DMS79 (cell line): Measurements from ENCODE around the gene TRIM66.

Experiments
- DNase-seq: peaks from one replicate; lab custom pipeline; 2025; lab: John Stamatoyannopoulos, UW

Gene TRIM66

DNA sequence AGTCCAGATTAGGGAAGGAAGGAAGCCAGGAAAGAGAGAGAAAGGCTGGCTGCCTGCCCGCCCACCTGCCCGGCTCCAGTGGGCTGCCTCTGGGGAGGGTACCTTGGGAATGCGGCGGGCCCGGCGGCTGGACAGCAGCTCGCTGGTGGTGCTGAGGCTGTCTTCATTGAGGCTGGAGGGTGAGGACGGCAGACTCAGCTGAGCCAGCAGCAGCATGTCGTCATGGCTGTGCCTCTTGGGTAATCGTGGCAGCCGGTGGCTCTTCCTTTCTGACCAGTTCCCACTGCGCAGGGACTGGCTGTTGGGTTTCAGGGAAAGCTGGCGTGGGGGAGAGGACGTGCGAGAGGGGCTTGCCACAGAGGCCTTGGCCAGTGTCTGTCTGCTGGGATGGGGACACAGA is 33.0 kb upstream of the TRIM66 start:
- no peak for DNase-seq

DNA sequence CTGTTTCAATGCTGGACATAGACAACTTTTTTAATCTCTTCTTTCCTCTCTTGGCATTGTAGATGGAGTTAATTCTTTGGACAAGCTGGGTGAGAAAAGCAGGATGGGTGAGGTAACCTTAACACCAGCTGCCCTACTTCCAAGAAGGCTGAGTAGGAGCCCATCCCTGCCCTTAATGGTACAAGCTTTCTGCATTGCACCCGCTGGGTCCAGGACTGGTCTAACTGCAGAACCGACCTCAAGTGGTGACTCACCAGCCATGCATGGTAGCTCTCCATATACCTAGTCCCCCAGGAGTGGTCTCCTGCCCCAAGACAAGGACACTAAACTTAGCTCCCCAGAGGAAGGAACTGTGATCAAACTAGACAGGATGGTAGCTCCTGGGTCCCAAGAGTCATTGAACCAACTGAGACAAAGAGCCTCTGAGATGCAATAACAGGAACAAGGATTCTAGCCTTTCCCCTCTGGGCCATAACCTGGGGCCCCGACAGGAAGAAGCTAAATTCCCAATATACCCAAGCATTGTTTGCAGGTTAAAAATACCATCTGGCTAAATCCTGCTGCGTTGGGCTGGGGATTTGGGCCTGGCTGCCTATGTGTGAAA is 32.3 kb upstream of the TRIM66 start:
- no peak for DNase-seq

- no peak for DNase-seq
Measured at GRCh38 chr11:8713760-8714454, 31.4 kb upstream of the TRIM66 start.

DNA sequence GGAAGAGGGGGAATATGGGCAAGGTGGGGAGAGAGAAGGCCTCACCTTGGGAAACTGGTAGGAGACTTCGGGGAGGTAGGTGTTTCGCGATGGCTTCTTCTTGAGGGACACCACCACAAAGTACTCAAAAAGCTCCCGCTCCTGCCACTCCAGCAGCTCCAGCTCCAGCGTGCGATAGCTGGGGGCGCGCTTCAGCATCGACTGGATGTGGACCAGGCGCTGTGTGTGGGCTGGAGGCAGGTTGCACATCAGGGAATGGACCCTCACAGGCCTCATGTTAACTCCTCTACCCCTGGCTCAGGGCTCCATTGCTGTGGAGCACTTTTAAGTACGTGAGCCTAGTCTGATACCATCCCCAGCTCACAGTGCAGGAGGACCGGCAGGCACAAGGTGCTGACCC is 30.0 kb upstream of the TRIM66 start:
- DNase-seq = no peak

DNA sequence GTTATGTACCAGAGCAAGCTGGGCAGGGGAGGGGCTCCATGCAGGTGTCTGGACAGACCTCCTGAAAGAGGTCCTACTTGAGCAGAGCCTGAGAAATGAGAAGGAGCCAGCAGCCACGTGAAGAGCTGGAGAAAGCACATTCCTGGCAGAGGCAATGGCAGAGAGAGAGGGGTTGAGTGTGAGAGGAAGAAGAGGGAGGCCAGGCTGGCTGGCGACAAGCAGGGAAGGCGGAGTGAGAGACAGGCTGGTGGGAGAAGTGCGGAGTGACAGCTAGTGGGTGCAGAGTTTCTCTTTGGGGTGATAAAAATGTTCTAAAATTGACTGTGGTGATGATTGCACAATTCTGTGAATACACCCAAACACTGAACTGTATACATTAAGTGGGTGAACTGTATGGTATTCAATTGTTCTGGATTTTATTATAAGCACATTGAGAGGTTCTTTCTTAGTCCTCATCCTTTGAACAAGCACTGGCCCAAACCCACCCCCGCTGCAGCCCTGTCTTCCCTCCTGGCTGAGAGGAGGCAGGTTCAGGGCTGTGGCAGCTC is 29.5 kb upstream of the TRIM66 start:
- no peak for DNase-seq

- DNase-seq = no peak
Measured at GRCh38 chr11:8709777-8710176, 27.3 kb upstream of the TRIM66 start.

DNA sequence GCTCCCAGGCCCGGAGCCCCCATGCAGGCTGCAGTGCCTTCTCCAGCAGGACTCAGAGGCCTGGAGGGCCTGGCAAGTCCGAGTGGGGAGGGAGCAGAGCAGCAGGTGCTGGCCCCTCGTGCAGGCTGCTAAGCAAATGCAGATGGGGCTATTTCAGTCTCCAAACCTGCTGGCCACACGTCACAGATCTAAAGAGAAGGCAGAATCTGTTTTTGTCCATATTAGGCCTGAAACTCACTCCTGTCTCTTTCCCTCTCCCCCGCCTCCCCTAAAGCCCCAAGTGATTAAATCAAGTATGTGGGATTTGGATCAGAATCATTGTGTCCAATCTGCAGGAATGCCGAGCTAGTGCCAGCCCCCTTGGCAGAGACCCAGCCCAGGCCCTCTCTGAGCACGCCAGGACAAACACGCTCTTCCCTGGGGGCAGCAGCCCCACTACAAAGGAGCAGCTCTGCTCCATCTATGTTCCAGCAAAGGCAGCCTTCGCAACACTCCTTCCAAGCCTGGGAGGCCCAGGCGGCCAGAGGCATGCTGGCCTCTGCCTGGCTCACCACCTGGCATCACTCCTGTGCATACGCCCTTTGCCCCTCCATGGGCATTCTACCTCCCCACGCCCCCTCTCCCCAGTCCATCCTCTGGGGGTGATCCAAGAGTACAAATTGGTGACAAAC is 26.7 kb upstream of the TRIM66 start:
- no peak for DNase-seq

DNA sequence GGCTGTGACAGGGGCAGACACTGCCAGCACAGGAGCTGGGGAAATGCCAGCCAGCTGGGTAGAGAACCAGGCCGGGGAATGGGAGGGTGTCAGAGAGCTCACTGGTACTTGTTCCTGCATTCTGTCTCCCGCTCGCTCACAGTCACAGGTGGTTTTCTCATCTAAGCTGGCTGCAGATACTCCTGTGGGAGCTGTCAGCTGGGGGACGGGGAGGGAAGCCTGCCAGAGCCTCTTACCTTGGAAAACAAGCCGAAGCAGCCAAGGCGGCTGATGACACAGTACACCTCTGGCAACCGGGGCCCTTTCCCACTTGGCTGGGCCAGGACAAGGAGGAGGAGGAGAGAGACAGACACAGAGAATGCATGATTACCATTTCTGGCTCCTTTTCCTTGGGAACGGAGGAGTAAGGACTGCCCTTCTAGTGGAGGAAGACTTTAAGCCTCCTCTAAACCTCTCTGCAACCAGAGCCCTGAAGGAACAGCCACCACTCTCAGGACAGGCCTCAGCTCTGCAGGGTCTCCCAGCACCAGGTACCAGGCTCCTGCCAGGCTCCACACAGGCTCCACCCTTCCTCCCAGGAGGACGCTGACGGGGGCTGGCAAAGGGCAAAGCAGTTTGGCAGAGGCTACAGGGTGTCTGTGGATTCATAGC is 25.2 kb upstream of the TRIM66 start:
- DNase-seq = peak; percentile 10

DNA sequence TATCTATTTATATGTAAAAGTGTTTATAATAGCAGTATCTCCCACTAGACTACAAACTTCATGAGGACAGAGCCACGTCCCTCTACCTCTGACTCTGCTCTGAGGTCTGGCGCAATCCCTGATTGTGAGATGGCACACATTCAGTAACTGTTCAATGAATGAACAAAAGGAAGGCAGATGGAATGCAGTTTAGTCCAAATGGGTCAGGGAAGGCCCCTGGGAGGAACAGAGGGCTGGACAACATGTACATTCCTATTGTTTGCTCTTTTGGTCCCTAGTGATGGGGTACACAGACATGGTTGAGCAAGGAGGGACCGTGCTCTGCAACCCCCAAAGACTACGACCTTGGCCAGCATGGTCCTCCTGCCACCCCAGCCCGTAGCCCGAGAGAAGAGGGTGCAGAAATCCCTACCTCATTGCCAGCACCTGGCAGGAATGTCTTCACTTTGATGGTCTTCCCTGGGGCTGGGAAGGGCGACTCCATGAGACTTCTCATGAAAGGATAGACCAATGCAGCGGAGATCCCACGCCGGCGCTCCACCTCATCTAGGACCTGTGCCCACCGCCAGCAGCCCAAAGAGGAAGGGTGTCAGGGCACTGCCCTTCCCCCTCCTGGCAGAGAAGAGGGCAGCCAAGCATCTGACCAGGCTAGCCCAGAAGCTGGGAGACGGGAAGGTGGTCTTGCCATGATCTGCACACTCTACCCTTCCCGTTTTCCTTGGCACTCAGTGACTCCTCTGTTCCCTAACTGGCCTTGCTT is 24.4 kb upstream of the TRIM66 start:
- DNase-seq = no peak

DNA sequence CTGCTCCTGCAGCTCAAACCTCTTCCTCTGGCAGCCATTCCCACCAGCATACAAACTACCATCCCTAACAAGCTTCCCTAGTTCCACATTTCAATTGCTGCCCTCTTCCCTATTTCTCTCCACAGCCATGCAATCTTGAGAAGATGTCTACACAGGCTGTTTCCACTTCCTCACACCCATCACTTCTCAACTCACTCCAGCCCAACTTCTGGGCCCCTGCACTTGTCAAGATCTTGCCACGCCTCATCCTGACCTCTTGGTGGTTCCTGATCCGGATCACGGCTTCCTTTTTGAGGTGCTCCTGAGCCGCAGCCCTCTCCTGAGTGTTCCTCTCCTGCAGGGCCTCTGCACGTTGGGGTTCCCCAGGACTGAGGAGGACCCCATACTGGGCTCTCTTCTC is 22.7 kb upstream of the TRIM66 start:
- no peak for DNase-seq

GRCh38 chr11:8704136-8704535 is 21.7 kb upstream of the TRIM66 start:
- DNase-seq = no peak

- no peak for DNase-seq
Measured at GRCh38 chr11:8702598-8702915, 20.1 kb upstream of the TRIM66 start.

DNA sequence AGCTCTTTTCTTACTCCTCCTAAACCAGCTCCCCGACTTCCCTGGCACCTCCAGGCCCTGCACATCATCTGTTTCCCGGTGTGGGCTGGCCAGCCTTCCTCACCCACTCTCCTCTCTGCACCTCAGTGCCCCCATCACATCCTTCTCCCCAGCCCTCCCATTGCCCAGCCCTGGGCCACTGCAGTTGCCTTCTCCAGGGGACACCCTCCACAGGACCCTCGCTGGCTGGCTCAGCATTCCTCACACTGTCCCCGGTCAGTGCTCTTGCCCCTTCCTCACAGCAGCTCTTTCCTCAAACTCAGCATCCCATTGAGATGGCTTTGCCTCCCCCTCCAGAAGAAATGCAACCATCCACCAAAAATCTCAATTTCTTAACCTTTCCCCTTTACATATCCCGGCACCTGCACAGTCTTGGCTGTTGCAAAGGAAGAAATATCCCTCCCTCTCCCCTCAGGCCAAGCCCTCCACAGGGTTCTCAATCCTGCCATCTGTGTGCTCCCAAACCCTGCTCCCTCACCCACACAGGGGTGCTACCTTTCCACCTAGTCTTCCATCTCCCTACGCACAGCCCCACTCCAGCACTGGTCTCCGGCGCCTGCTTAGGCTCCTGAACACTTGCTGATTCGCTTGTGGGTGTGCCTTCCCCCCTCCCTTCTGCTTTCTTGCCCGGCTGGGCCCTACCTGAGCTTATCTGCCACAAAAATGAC is 19.6 kb upstream of the TRIM66 start:
- DNase-seq = no peak

DNA sequence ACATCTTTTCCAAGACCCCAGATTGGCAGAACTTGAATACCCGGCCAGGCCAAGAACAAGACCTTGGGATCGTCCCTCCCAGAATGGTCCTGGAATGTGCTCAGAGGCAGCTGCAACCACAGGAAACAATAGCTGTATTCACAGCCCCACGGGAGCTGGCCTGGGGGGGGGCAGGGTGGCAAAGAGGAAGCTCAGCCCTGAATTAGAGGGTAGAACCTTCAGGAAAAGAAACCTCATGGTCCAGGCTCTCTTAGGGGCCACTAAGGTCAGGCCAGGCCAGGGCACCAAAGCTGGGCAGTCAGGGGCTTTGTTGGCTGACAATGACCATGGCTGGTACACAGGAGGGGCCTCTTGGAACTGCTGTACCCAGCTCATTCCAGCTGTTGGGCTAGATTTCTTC is 17.4 kb upstream of the TRIM66 start:
- DNase-seq = no peak

DNA sequence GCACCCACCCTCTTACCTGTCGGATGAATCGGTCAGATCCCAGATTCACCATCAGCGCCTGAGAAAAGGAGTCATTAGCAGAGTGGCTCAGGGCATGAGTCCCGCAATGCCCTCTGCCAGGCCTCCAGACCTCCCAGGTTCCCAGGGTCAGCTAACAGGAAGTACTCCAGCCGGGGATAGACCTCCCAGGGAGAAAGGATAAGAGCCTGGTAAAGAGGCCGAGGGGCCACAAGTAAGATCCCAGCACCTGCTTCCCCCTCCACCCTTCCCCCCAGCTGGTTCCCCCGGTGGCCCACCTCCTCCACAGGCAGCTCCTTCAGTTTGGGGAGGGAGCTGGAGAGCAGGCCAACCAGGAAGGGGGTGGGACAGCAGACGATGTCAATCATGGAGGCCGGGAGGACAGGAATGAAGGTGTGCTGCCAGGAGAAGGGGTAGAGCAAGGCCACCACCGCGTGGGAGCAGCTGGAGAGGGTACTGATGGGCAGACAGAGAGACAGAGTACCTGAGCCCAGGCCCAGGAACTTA is 16.5 kb upstream of the TRIM66 start:
- DNase-seq = no peak

- no peak for DNase-seq
Measured at GRCh38 chr11:8698379-8698851, 15.9 kb upstream of the TRIM66 start.

- no peak for DNase-seq
Measured at GRCh38 chr11:8697054-8697453, 14.6 kb upstream of the TRIM66 start.

DNA sequence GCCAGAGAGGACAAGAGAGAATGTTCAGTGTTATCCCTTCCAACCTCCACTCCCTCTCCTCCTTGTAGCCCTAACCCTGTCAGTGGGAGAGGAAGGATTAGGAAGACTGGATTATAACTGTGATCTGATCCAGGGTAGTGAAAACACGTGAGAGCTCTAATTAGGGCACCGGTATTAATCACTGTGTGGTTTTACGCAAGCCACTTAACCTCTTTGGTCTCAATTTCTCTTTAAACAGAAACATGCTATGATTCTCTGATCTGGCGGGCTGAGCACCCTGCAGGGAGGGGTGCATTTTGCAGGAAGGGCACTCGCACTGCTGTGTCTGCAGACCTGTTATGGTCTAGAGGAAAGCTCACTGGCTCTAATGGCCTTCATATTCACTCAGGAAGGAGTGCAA is 11.7 kb upstream of the TRIM66 start:
- no peak for DNase-seq

DNA sequence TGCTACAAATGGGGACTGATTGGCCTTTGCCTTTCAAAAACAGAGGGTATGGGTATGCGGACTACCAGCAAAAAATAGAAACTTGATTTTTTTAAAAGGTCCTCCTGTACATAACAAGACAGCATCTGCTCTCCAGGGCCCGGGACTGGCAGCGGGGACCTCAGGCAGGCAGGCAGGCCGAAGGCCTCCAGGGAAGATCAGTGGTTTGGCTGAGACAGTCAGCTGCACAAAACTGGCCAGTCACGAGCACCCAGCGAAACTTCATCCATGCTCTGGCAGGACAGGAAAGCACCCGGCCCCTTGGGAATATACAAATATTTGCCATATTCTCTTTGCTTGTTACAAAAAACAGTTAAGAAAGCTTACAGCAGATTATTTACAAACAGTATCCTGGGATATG is 11.1 kb upstream of the TRIM66 start:
- DNase-seq = no peak

GRCh38 chr11:8693010-8693551 is 10.6 kb upstream of the TRIM66 start:
- no peak for DNase-seq

DNA sequence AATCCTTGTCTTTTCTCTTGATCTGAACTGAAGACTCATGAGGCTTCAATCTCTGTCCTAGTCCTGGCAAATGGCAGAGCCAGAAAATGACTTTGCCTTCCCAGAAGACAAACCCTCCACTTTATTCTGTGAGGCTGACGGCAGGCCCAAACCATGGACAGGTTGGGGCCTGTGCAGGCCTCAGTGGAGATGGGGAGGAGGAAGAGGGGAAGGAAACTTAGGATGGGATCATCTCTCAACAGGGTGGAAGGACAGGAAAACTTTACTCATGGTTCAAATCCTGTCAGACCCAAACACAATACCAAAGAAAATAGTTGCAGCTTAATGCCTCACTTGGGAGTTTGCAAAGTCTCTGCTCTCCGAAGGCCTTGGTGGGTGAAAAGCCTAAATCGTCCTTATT is 10.0 kb upstream of the TRIM66 start:
- DNase-seq = no peak
